H9 (cell line): ENCODE results near the gene RBL2. TPM values are rescaled to one million over a fixed set of nuclear protein-coding genes. Genes with fewer than 3 reads are reported as not detected.
"Not testable (repeated sequence)": the region's sequence is repeated elsewhere in the genome, so short reads cannot be mapped to it uniquely, and the experiment has no call there.

ENCODE experiments used
- DNase-seq: peaks from one replicate; pipeline ENCODE4 v3.0.0-alpha.2; 2017
- H2AFZ ChIP-seq: one replicate; pipeline ENCODE4 v1.6.1; 2013; ENCODE audit warnings: mild to moderate bottlenecking, low read length, control low read depth, moderate library complexity
- H2AK5ac ChIP-seq: 2 replicates; pipeline ENCODE4 v1.6.1; 2013; ENCODE audit warnings: low read length, control low read depth, mixed read lengths; ENCODE audit not compliant: insufficient read length
- H2BK120ac ChIP-seq: one replicate; pipeline ENCODE4 v1.6.1; 2013; ENCODE audit warnings: low read depth, mild to moderate bottlenecking, low read length, control low read depth, inconsistent platforms; ENCODE audit not compliant: poor library complexity, severe bottlenecking
- H2BK12ac ChIP-seq: 2 replicates; pipeline ENCODE4 v1.6.1; 2013; ENCODE audit warnings: low read length, control low read depth, mixed read lengths, low read depth; ENCODE audit not compliant: insufficient read length
- H2BK15ac ChIP-seq: 2 replicates; pipeline ENCODE4 v1.6.1; 2013; ENCODE audit warnings: low read depth, low read length, control low read depth
- H2BK20ac ChIP-seq: one replicate; pipeline ENCODE4 v1.6.1; 2013; ENCODE audit warnings: low read depth, mild to moderate bottlenecking, low read length, control low read depth, inconsistent platforms; ENCODE audit not compliant: poor library complexity, severe bottlenecking
- H2BK5ac ChIP-seq: 2 replicates; pipeline ENCODE4 v1.6.1; 2013; ENCODE audit warnings: low read length, control low read depth, mixed read lengths; ENCODE audit not compliant: insufficient read length
- H3K14ac ChIP-seq: 2 replicates; pipeline ENCODE4 v1.6.1; 2013; ENCODE audit warnings: low read length, control low read depth; ENCODE audit not compliant: insufficient read depth
- H3K18ac ChIP-seq: 2 replicates; pipeline ENCODE4 v1.6.1; 2013; ENCODE audit warnings: low read depth, mild to moderate bottlenecking, mixed read lengths, low read length, control low read depth; ENCODE audit not compliant: insufficient read length
- H3K23ac ChIP-seq: 2 replicates; pipeline ENCODE4 v1.6.1; 2013; ENCODE audit warnings: low read length, control low read depth, mixed read lengths, low read depth; ENCODE audit not compliant: insufficient read length
- H3K23me2 ChIP-seq: 2 replicates; pipeline ENCODE4 v1.6.1; 2013; ENCODE audit warnings: low read depth, mild to moderate bottlenecking, mixed read lengths, low read length, control low read depth; ENCODE audit not compliant: insufficient read length, poor library complexity, severe bottlenecking
- H3K27ac ChIP-seq: 2 replicates; pipeline ENCODE4 v1.5.1; 2013; ENCODE audit warnings: low read length, control low read depth, mixed read lengths, low read depth; ENCODE audit not compliant: insufficient read length
- H3K27me3 ChIP-seq: 2 replicates; pipeline ENCODE4 v1.6.1; 2013; ENCODE audit warnings: low read length, control low read depth, inconsistent platforms; ENCODE audit not compliant: insufficient read depth
- H3K4ac ChIP-seq: 2 replicates; pipeline ENCODE4 v1.6.1; 2013; ENCODE audit warnings: low read depth, mild to moderate bottlenecking, control low read depth, inconsistent platforms, low read length, moderate library complexity
- H3K4me1 ChIP-seq: 2 replicates; pipeline ENCODE4 v1.6.1; 2013; ENCODE audit warnings: low read length, control low read depth, inconsistent platforms; ENCODE audit not compliant: insufficient read depth
- H3K4me2 ChIP-seq: 2 replicates; pipeline ENCODE4 v1.6.1; 2013; ENCODE audit warnings: low read length, control low read depth, mixed read lengths; ENCODE audit not compliant: insufficient read length, insufficient read depth
- H3K56ac ChIP-seq: 2 replicates; pipeline ENCODE4 v1.6.1; 2013; ENCODE audit warnings: low read depth, mild to moderate bottlenecking, mixed read lengths, low read length, control low read depth; ENCODE audit not compliant: insufficient read length
- H3K79me1 ChIP-seq: 2 replicates; pipeline ENCODE4 v1.6.1; 2013; ENCODE audit warnings: low read depth, mild to moderate bottlenecking, moderate library complexity, low read length, control low read depth, inconsistent platforms; ENCODE audit not compliant: insufficient read depth, poor library complexity, severe bottlenecking
- H3K79me2 ChIP-seq: 2 replicates; pipeline ENCODE4 v1.6.1; 2013; ENCODE audit warnings: low read length, control low read depth, inconsistent platforms; ENCODE audit not compliant: insufficient read depth
- H3K9ac ChIP-seq: 2 replicates; pipeline ENCODE4 v1.6.1; 2013; ENCODE audit warnings: low read length, control low read depth, mixed read lengths; ENCODE audit not compliant: insufficient read length; ENCODE audit errors: extremely low read depth
- H3K9me3 ChIP-seq: one replicate; pipeline ENCODE4 v1.6.1; 2013; ENCODE audit warnings: low read depth, low read length, inconsistent platforms; ENCODE audit not compliant: control insufficient read depth
- H3T11ph ChIP-seq: one replicate; pipeline ENCODE4 v1.6.1; 2013; ENCODE audit warnings: mild to moderate bottlenecking, low read length, control low read depth, inconsistent platforms
- H4K20me1 ChIP-seq: one replicate; pipeline ENCODE4 v1.6.1; 2013; ENCODE audit not compliant: control insufficient read depth, insufficient read length, insufficient read depth
- H4K5ac ChIP-seq: 2 replicates; pipeline ENCODE4 v1.6.1; 2013; ENCODE audit warnings: low read depth, mild to moderate bottlenecking, mixed read lengths, low read length, control low read depth; ENCODE audit not compliant: insufficient read length
- H4K8ac ChIP-seq: replicated peaks from 2 replicates; pipeline ENCODE4 v1.6.1; 2013; ENCODE audit warnings: low read length, control low read depth, mixed read lengths, low read depth; ENCODE audit not compliant: insufficient read length
- H4K91ac ChIP-seq: 2 replicates; pipeline ENCODE4 v1.6.1; 2013; ENCODE audit warnings: low read depth, mild to moderate bottlenecking, moderate library complexity, mixed read lengths, low read length, control low read depth; ENCODE audit not compliant: insufficient read length
- H3K27ac Mint-ChIP-seq, 3 experiments: 2 replicates in 2 of 3; 3 replicates in 1 of 3; pipeline ENCODE4 v1.8.0; 2020 to 2021; ENCODE audit warnings: mixed read lengths in 3 of 3, mild to moderate bottlenecking in 1 of 3, moderate library complexity in 1 of 3
- H3K27me3 Mint-ChIP-seq: 2 replicates; pipeline ENCODE4 v1.8.0; 2021; ENCODE audit warnings: low read depth, mild to moderate bottlenecking, moderate library complexity, mixed read lengths
- H3K36me3 Mint-ChIP-seq, 3 experiments: 2 replicates in 2 of 3; 3 replicates in 1 of 3; pipeline ENCODE4 v1.8.0; 2020 to 2021; ENCODE audit warnings: low read depth in 3 of 3, mixed read lengths in 3 of 3; ENCODE audit not compliant: insufficient read depth in 1 of 3
- H3K4me1 Mint-ChIP-seq, 2 experiments: 2 replicates each; pipeline ENCODE4 v1.8.0; 2020; ENCODE audit warnings: mixed read lengths in 2 of 2
- H3K4me3 Mint-ChIP-seq, 2 experiments: 2 replicates in 1 of 2; 3 replicates in 1 of 2; pipeline ENCODE4 v1.8.0; 2020 to 2021; ENCODE audit warnings: mild to moderate bottlenecking in 2 of 2, mixed read lengths in 2 of 2, moderate library complexity in 1 of 2
- H3K9me3 Mint-ChIP-seq, 2 experiments: 2 replicates in 1 of 2; 3 replicates in 1 of 2; pipeline ENCODE4 v1.8.0; 2020; ENCODE audit warnings: mild to moderate bottlenecking in 2 of 2, mixed read lengths in 2 of 2, moderate library complexity in 1 of 2
- WGBS: extraction: QIAGEN DNeasy Blood & Tissue Kit; methylation state at CpG from one replicate; pipeline ENCODE4 v1.1.7; 2013; ENCODE audit warnings: missing lambda C conversion rate, low lambda C conversion rate, mixed read lengths; ENCODE audit not compliant: insufficient read length; ENCODE audit errors: extremely low coverage; 5-methylcytosine and 5-hydroxymethylcytosine counted together
- total RNA-seq: library from RNA; stranded (reverse); gene quantifications from 2 replicates; pipeline ENCODE4 v1.2.1, GENCODE V29; 2021
- TF ChIP-seq, protein P1 (sequence below): fragments of 200-600 bp; sonication (generic); conservative IDR thresholded peaks from 3 replicates; pipeline ENCODE4 v1.8.0; 2021; ENCODE audit warnings: antibody characterized with exemption, mild to moderate bottlenecking

RBL2 gene
- total RNA-seq, 1 experiment from 2014 or later: 17.3 TPM

GRCh38 chr16:53511403-53512280 is 77.4 kb downstream of the RBL2 start:
- TF ChIP-seq, protein P1, sequence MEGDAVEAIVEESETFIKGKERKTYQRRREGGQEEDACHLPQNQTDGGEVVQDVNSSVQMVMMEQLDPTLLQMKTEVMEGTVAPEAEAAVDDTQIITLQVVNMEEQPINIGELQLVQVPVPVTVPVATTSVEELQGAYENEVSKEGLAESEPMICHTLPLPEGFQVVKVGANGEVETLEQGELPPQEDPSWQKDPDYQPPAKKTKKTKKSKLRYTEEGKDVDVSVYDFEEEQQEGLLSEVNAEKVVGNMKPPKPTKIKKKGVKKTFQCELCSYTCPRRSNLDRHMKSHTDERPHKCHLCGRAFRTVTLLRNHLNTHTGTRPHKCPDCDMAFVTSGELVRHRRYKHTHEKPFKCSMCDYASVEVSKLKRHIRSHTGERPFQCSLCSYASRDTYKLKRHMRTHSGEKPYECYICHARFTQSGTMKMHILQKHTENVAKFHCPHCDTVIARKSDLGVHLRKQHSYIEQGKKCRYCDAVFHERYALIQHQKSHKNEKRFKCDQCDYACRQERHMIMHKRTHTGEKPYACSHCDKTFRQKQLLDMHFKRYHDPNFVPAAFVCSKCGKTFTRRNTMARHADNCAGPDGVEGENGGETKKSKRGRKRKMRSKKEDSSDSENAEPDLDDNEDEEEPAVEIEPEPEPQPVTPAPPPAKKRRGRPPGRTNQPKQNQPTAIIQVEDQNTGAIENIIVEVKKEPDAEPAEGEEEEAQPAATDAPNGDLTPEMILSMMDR: no peak
- peaks cover 6 to 16% (median 9%) of the 10 kb centered on the region in 3 experiments; a peak in 5 of 7 replicates for H3K36me3 Mint-ChIP-seq
- Histone ChIP-seq H3K79me2 (no peaks in the 10 kb centered on the region), H3T11ph (no peak overlapping the region), H4K8ac (no peak overlapping the region), H3K14ac (no peak overlapping the region), H2AK5ac (no peak overlapping the region), H4K20me1 (no peaks in the 10 kb centered on the region), H3K23ac (no peak overlapping the region), H3K23me2 (no peaks in the 10 kb centered on the region), H3K79me1 (no peaks in the 10 kb centered on the region), H3K18ac (no peak overlapping the region), H2AFZ (no peak overlapping the region), H3K56ac (no peak overlapping the region), H2BK120ac (no peak overlapping the region), H4K5ac (no peak overlapping the region), H2BK20ac (no peak overlapping the region), H2BK15ac (no peak overlapping the region), H3K4ac (no peak overlapping the region), H3K9me3 (peaks cover 4% of the 10 kb centered on the region), H3K4me2 (no peak overlapping the region), H2BK12ac (no peak overlapping the region), H2BK5ac (no peak overlapping the region), H4K91ac (no peak overlapping the region), H3K4me1 (no peaks in the 10 kb centered on the region), H3K27ac (no peak overlapping the region), H3K9ac (no peak overlapping the region), H3K27me3 (no peaks in the 10 kb centered on the region)
- H3K9me3 Mint-ChIP-seq: peaks cover 21% of the 10 kb centered on the region in 2 experiments
- peaks cover 4 to 9% of the 10 kb centered on the region in 2 experiments for H3K4me1 Mint-ChIP-seq
- no peak overlapping the region for H3K4me3 Mint-ChIP-seq
- peak overlapping the region in 1 of 3 experiments; percentile 62; a peak in 1 of 7 replicates for H3K27ac Mint-ChIP-seq
- peaks cover 1% of the 10 kb centered on the region; the same call in 1 of the 2 replicates for H3K27me3 Mint-ChIP-seq
- no CpG with 5 or more reads among the region's 12 CpGs for WGBS
- no peak for DNase-seq

DNA sequence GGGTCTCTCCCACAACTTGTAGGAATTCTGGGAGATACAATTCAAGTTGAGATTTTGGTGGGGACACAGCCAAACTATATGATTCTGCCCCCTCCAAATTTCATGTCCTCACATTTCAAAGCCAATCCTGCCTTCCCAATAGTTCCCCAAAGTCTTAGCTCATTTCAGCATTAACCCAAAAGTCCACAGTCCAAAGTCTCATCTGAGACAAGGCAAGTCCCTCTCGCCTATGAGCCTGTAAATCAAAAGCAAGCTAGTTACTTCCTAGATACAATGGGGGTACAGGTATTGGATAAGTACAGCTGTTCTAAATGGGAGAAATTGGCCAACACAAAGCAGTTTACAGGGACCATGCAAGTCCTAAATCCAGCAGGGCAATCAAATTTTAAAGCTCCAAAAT is 78.5 kb downstream of the RBL2 start:
- not testable (repeated sequence) for H3K4me3 Mint-ChIP-seq

More for the DNA sequence above, 78.5 kb downstream of the RBL2 start:
- not testable (repeated sequence) for H3K27me3 ChIP-seq, H2AFZ ChIP-seq, H3K18ac ChIP-seq, H3K27ac Mint-ChIP-seq, H2BK20ac ChIP-seq, H4K20me1 ChIP-seq, H4K8ac ChIP-seq, H3K23ac ChIP-seq, H4K5ac ChIP-seq, DNase-seq, H3K4ac ChIP-seq, H3K79me1 ChIP-seq, H3K4me1 ChIP-seq, H4K91ac ChIP-seq, H3K4me2 ChIP-seq, H2AK5ac ChIP-seq, H3K14ac ChIP-seq, H2BK12ac ChIP-seq, H3K56ac ChIP-seq, H3K9ac ChIP-seq, H2BK120ac ChIP-seq, H3K4me1 Mint-ChIP-seq, H2BK15ac ChIP-seq, H3K79me2 ChIP-seq, H3K27me3 Mint-ChIP-seq, H3K23me2 ChIP-seq, H3K27ac ChIP-seq, H2BK5ac ChIP-seq, H3T11ph ChIP-seq, H3K9me3 ChIP-seq
- Mint-ChIP-seq H3K9me3 (peaks cover 21% of the 10 kb centered on the region in 2 experiments), H3K36me3 (peaks cover 6 to 16% (median 9%) of the 10 kb centered on the region in 3 experiments; a peak in 5 of 7 replicates)
- no CpG with 5 or more reads among the region's 1 CpG for WGBS
